H9 (cell line): Measurements from ENCODE around the gene GUK1. TPM values are rescaled to one million over a fixed set of nuclear protein-coding genes. Genes with fewer than 3 reads are reported as not detected.

Experiments used
- DNase-seq: peaks from one replicate; pipeline ENCODE4 v3.0.0-alpha.2; 2017
- H2AFZ ChIP-seq: one replicate; pipeline ENCODE4 v1.6.1; 2013; ENCODE audit warnings: mild to moderate bottlenecking, low read length, control low read depth, moderate library complexity
- H2AK5ac ChIP-seq: 2 replicates; pipeline ENCODE4 v1.6.1; 2013; ENCODE audit warnings: low read length, control low read depth, mixed read lengths; ENCODE audit not compliant: insufficient read length
- H2BK120ac ChIP-seq: one replicate; pipeline ENCODE4 v1.6.1; 2013; ENCODE audit warnings: low read depth, mild to moderate bottlenecking, low read length, control low read depth, inconsistent platforms; ENCODE audit not compliant: poor library complexity, severe bottlenecking
- H2BK12ac ChIP-seq: 2 replicates; pipeline ENCODE4 v1.6.1; 2013; ENCODE audit warnings: low read length, control low read depth, mixed read lengths, low read depth; ENCODE audit not compliant: insufficient read length
- H2BK15ac ChIP-seq: 2 replicates; pipeline ENCODE4 v1.6.1; 2013; ENCODE audit warnings: low read depth, low read length, control low read depth
- H2BK20ac ChIP-seq: one replicate; pipeline ENCODE4 v1.6.1; 2013; ENCODE audit warnings: low read depth, mild to moderate bottlenecking, low read length, control low read depth, inconsistent platforms; ENCODE audit not compliant: poor library complexity, severe bottlenecking
- H2BK5ac ChIP-seq: 2 replicates; pipeline ENCODE4 v1.6.1; 2013; ENCODE audit warnings: low read length, control low read depth, mixed read lengths; ENCODE audit not compliant: insufficient read length
- H3K14ac ChIP-seq: 2 replicates; pipeline ENCODE4 v1.6.1; 2013; ENCODE audit warnings: low read length, control low read depth; ENCODE audit not compliant: insufficient read depth
- H3K18ac ChIP-seq: 2 replicates; pipeline ENCODE4 v1.6.1; 2013; ENCODE audit warnings: low read depth, mild to moderate bottlenecking, mixed read lengths, low read length, control low read depth; ENCODE audit not compliant: insufficient read length
- H3K23ac ChIP-seq: 2 replicates; pipeline ENCODE4 v1.6.1; 2013; ENCODE audit warnings: low read length, control low read depth, mixed read lengths, low read depth; ENCODE audit not compliant: insufficient read length
- H3K23me2 ChIP-seq: 2 replicates; pipeline ENCODE4 v1.6.1; 2013; ENCODE audit warnings: low read depth, mild to moderate bottlenecking, mixed read lengths, low read length, control low read depth; ENCODE audit not compliant: insufficient read length, poor library complexity, severe bottlenecking
- H3K27ac ChIP-seq: 2 replicates; pipeline ENCODE4 v1.5.1; 2013; ENCODE audit warnings: low read length, control low read depth, mixed read lengths, low read depth; ENCODE audit not compliant: insufficient read length
- H3K27me3 ChIP-seq: 2 replicates; pipeline ENCODE4 v1.6.1; 2013; ENCODE audit warnings: low read length, control low read depth, inconsistent platforms; ENCODE audit not compliant: insufficient read depth
- H3K4ac ChIP-seq: 2 replicates; pipeline ENCODE4 v1.6.1; 2013; ENCODE audit warnings: low read depth, mild to moderate bottlenecking, control low read depth, inconsistent platforms, low read length, moderate library complexity
- H3K4me1 ChIP-seq: 2 replicates; pipeline ENCODE4 v1.6.1; 2013; ENCODE audit warnings: low read length, control low read depth, inconsistent platforms; ENCODE audit not compliant: insufficient read depth
- H3K4me2 ChIP-seq: 2 replicates; pipeline ENCODE4 v1.6.1; 2013; ENCODE audit warnings: low read length, control low read depth, mixed read lengths; ENCODE audit not compliant: insufficient read length, insufficient read depth
- H3K56ac ChIP-seq: 2 replicates; pipeline ENCODE4 v1.6.1; 2013; ENCODE audit warnings: low read depth, mild to moderate bottlenecking, mixed read lengths, low read length, control low read depth; ENCODE audit not compliant: insufficient read length
- H3K79me1 ChIP-seq: 2 replicates; pipeline ENCODE4 v1.6.1; 2013; ENCODE audit warnings: low read depth, mild to moderate bottlenecking, moderate library complexity, low read length, control low read depth, inconsistent platforms; ENCODE audit not compliant: insufficient read depth, poor library complexity, severe bottlenecking
- H3K79me2 ChIP-seq: 2 replicates; pipeline ENCODE4 v1.6.1; 2013; ENCODE audit warnings: low read length, control low read depth, inconsistent platforms; ENCODE audit not compliant: insufficient read depth
- H3K9ac ChIP-seq: 2 replicates; pipeline ENCODE4 v1.6.1; 2013; ENCODE audit warnings: low read length, control low read depth, mixed read lengths; ENCODE audit not compliant: insufficient read length; ENCODE audit errors: extremely low read depth
- H3K9me3 ChIP-seq: one replicate; pipeline ENCODE4 v1.6.1; 2013; ENCODE audit warnings: low read depth, low read length, inconsistent platforms; ENCODE audit not compliant: control insufficient read depth
- H3T11ph ChIP-seq: one replicate; pipeline ENCODE4 v1.6.1; 2013; ENCODE audit warnings: mild to moderate bottlenecking, low read length, control low read depth, inconsistent platforms
- H4K20me1 ChIP-seq: one replicate; pipeline ENCODE4 v1.6.1; 2013; ENCODE audit not compliant: control insufficient read depth, insufficient read length, insufficient read depth
- H4K5ac ChIP-seq: 2 replicates; pipeline ENCODE4 v1.6.1; 2013; ENCODE audit warnings: low read depth, mild to moderate bottlenecking, mixed read lengths, low read length, control low read depth; ENCODE audit not compliant: insufficient read length
- H4K8ac ChIP-seq: replicated peaks from 2 replicates; pipeline ENCODE4 v1.6.1; 2013; ENCODE audit warnings: low read length, control low read depth, mixed read lengths, low read depth; ENCODE audit not compliant: insufficient read length
- H4K91ac ChIP-seq: 2 replicates; pipeline ENCODE4 v1.6.1; 2013; ENCODE audit warnings: low read depth, mild to moderate bottlenecking, moderate library complexity, mixed read lengths, low read length, control low read depth; ENCODE audit not compliant: insufficient read length
- H3K27ac Mint-ChIP-seq, 3 experiments: 2 replicates in 2 of 3; 3 replicates in 1 of 3; pipeline ENCODE4 v1.8.0; 2020 to 2021; ENCODE audit warnings: mixed read lengths in 3 of 3, mild to moderate bottlenecking in 1 of 3, moderate library complexity in 1 of 3
- H3K27me3 Mint-ChIP-seq: 2 replicates; pipeline ENCODE4 v1.8.0; 2021; ENCODE audit warnings: low read depth, mild to moderate bottlenecking, moderate library complexity, mixed read lengths
- H3K36me3 Mint-ChIP-seq, 3 experiments: 2 replicates in 2 of 3; 3 replicates in 1 of 3; pipeline ENCODE4 v1.8.0; 2020 to 2021; ENCODE audit warnings: low read depth in 3 of 3, mixed read lengths in 3 of 3; ENCODE audit not compliant: insufficient read depth in 1 of 3
- H3K4me1 Mint-ChIP-seq, 2 experiments: 2 replicates each; pipeline ENCODE4 v1.8.0; 2020; ENCODE audit warnings: mixed read lengths in 2 of 2
- H3K4me3 Mint-ChIP-seq, 2 experiments: 2 replicates in 1 of 2; 3 replicates in 1 of 2; pipeline ENCODE4 v1.8.0; 2020 to 2021; ENCODE audit warnings: mild to moderate bottlenecking in 2 of 2, mixed read lengths in 2 of 2, moderate library complexity in 1 of 2
- H3K9me3 Mint-ChIP-seq, 2 experiments: 2 replicates in 1 of 2; 3 replicates in 1 of 2; pipeline ENCODE4 v1.8.0; 2020; ENCODE audit warnings: mild to moderate bottlenecking in 2 of 2, mixed read lengths in 2 of 2, moderate library complexity in 1 of 2
- CTCF ChIP-seq: fragments of 200-600 bp; sonication (generic); conservative IDR thresholded peaks from 3 replicates; pipeline ENCODE4 v1.8.0; 2021; ENCODE audit warnings: antibody characterized with exemption, mild to moderate bottlenecking
- WGBS: extraction: QIAGEN DNeasy Blood & Tissue Kit; methylation state at CpG from one replicate; pipeline ENCODE4 v1.1.7; 2013; ENCODE audit warnings: missing lambda C conversion rate, low lambda C conversion rate, mixed read lengths; ENCODE audit not compliant: insufficient read length; ENCODE audit errors: extremely low coverage; 5-methylcytosine and 5-hydroxymethylcytosine counted together
- total RNA-seq: library from RNA; stranded (reverse); gene quantifications from 2 replicates; pipeline ENCODE4 v1.2.1, GENCODE V29; 2021

Gene GUK1
- total RNA-seq, 1 experiment from 2014 or later, result 88.2 TPM

- Histone ChIP-seq H2BK12ac (no peak overlapping the region), H3K23ac (no peak overlapping the region)
- no peaks in the 10 kb centered on the region; the same call in none of the 2 replicates for H3K27me3 Mint-ChIP-seq
Observed at GRCh38 chr1:228176461-228177182, 36.5 kb downstream of the GUK1 start.

More at GRCh38 chr1:228176461-228177182, 36.5 kb downstream of the GUK1 start:
- Histone ChIP-seq H3K23me2 (no peaks in the 10 kb centered on the region), H3K79me1 (no peaks in the 10 kb centered on the region), H4K8ac (no peak overlapping the region), H2AFZ (no peak overlapping the region), H3K4me1 (no peaks in the 10 kb centered on the region), H4K5ac (no peak overlapping the region), H3K56ac (no peak overlapping the region), H3K9me3 (no peaks in the 10 kb centered on the region), H3K27me3 (no peaks in the 10 kb centered on the region), H2AK5ac (no peak overlapping the region), H3K4ac (no peak overlapping the region), H3K27ac (no peak overlapping the region), H3K9ac (no peak overlapping the region), H2BK5ac (no peak overlapping the region), H4K20me1 (no peaks in the 10 kb centered on the region), H2BK20ac (no peak overlapping the region), H3K18ac (no peak overlapping the region), H3T11ph (no peak overlapping the region), H4K91ac (no peak overlapping the region), H2BK15ac (no peak overlapping the region), H3K79me2 (0 out of 2 replicates have a peak, but pooled peaks cover 1% of the 10 kb centered on the region), H3K14ac (no peak overlapping the region; the same call in 1 of the 2 replicates), H2BK120ac (no peak overlapping the region), H3K4me2 (no peak overlapping the region)
- no CpG with 5 or more reads among the region's 19 CpGs for WGBS
- Mint-ChIP-seq H3K4me1 (no peaks in the 10 kb centered on the region), H3K9me3 (no peaks in the 10 kb centered on the region), H3K36me3 (no peaks in the 10 kb centered on the region; a peak in 1 of 7 replicates), H3K4me3 (no peak overlapping the region), H3K27ac (no peak overlapping the region)
- no peak for TF ChIP-seq CTCF
- no peak for DNase-seq
